Progenitor cell of endocrine pancreas (in vitro differentiated cells): ENCODE data around the gene MFAP5. TPM values are rescaled to one million over a fixed set of nuclear protein-coding genes. Genes with fewer than 3 reads are reported as not detected.

Experiments used
- DNase-seq: peaks from one replicate; pipeline ENCODE4 v3.0.0; 2021; ENCODE audit warnings: low spot score; ENCODE audit not compliant: unreplicated experiment
- H3K27ac Mint-ChIP-seq: 2 replicates; pipeline ENCODE4 v1.8.0; 2021; ENCODE audit warnings: mild to moderate bottlenecking, moderate library complexity, mixed read lengths
- H3K27me3 Mint-ChIP-seq: 2 replicates; pipeline ENCODE4 v1.8.0; 2021; ENCODE audit warnings: mixed read lengths
- H3K36me3 Mint-ChIP-seq: 2 replicates; pipeline ENCODE4 v1.8.0; 2022; ENCODE audit warnings: mixed read lengths; ENCODE audit not compliant: insufficient read depth
- H3K4me1 Mint-ChIP-seq: 2 replicates; pipeline ENCODE4 v1.8.0; 2021; ENCODE audit warnings: low read depth, mixed read lengths
- H3K4me3 Mint-ChIP-seq: 2 replicates; pipeline ENCODE4 v1.8.0; 2021; ENCODE audit warnings: low read depth, mild to moderate bottlenecking, moderate library complexity, mixed read lengths
- H3K9me3 Mint-ChIP-seq: 2 replicates; pipeline ENCODE4 v1.8.0; 2021; ENCODE audit warnings: low read depth, mixed read lengths
- total RNA-seq: library from RNA; stranded (reverse); gene quantifications from 2 replicates; pipeline ENCODE4 v1.2.1, GENCODE V29; 2021
- TF ChIP-seq, protein P1 (sequence below): fragments of 200-600 bp; sonication (generic); IDR thresholded peaks from one replicate; pipeline ENCODE4 v1.5.0; 2021; ENCODE audit warnings: antibody characterized with exemption, mild to moderate bottlenecking; ENCODE audit not compliant: unreplicated experiment

The MFAP5 gene
- total RNA-seq, 1 donor from 2014 or later = not detected

- TF ChIP-seq, protein P1, sequence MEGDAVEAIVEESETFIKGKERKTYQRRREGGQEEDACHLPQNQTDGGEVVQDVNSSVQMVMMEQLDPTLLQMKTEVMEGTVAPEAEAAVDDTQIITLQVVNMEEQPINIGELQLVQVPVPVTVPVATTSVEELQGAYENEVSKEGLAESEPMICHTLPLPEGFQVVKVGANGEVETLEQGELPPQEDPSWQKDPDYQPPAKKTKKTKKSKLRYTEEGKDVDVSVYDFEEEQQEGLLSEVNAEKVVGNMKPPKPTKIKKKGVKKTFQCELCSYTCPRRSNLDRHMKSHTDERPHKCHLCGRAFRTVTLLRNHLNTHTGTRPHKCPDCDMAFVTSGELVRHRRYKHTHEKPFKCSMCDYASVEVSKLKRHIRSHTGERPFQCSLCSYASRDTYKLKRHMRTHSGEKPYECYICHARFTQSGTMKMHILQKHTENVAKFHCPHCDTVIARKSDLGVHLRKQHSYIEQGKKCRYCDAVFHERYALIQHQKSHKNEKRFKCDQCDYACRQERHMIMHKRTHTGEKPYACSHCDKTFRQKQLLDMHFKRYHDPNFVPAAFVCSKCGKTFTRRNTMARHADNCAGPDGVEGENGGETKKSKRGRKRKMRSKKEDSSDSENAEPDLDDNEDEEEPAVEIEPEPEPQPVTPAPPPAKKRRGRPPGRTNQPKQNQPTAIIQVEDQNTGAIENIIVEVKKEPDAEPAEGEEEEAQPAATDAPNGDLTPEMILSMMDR = no peak
- Mint-ChIP-seq H3K4me1 (peaks cover 37% of the 10 kb centered on the region), H3K27ac (no peak overlapping the region), H3K4me3 (no peak overlapping the region), H3K27me3 (no peaks in the 10 kb centered on the region), H3K9me3 (no peaks in the 10 kb centered on the region), H3K36me3 (peaks cover under 1% of the 10 kb centered on the region)
- no peak for DNase-seq
These were observed 32.5 kb upstream of the MFAP5 start for GRCh38 chr12:8695116-8695515.

DNA sequence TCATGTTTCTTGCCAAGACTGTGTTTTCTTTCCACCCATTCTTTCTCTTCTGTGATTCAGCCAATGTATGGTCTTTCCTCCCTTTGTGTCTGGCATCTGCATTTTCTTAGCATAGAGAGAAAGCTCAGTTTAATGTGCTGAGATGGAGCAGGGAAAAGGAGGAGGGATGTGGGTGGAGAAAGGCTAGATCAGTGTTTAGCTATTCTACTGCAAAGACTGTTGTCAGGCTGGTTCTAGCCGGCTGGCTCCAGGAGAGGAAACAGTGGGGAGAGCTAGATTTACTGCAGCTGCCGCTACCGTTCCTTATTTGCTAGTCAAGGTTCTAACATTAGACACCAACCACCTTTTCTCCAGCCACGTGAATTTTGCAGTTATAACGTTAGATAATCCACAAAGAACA, 29.9 kb upstream of the MFAP5 start:
- H3K9me3 Mint-ChIP-seq = no peaks in the 10 kb centered on the region
- TF ChIP-seq, protein P1 = no peak
- DNase-seq = no peak
- H3K27ac Mint-ChIP-seq = peak overlapping the region; percentile 70
- peaks cover 30% of the 10 kb centered on the region for H3K4me1 Mint-ChIP-seq
- H3K36me3 Mint-ChIP-seq = no peaks in the 10 kb centered on the region
- H3K4me3 Mint-ChIP-seq = no peak overlapping the region
- H3K27me3 Mint-ChIP-seq = no peaks in the 10 kb centered on the region

DNA sequence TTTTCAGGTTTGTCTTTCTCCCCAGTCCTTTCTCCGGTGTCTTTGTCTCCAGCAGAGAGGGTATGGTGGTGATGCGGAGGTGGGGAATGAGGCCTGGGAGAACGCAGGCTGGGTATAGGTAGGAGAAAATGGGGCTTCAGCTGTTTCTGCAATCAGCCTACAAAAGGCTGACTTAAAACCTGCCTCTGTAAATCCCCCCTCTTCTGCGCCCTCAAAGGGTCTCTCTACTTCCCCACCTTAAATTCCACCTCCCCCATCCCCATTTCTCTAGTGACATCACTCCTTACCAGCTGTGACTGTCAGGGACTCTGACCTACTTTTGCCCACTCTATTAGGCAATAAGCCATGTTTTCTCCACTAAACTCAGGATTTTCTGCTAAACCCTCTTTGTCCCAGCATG, 27.1 kb upstream of the MFAP5 start:
- peaks cover 4% of the 10 kb centered on the region for H3K9me3 Mint-ChIP-seq
- peak overlapping the region; percentile 68 for H3K27ac Mint-ChIP-seq
- TF ChIP-seq, protein P1 = no peak
- DNase-seq = no peak
- peaks cover 19% of the 10 kb centered on the region for H3K4me1 Mint-ChIP-seq
- no peaks in the 10 kb centered on the region for H3K27me3 Mint-ChIP-seq
- H3K36me3 Mint-ChIP-seq = peaks cover 2% of the 10 kb centered on the region
- no peak overlapping the region for H3K4me3 Mint-ChIP-seq

DNA sequence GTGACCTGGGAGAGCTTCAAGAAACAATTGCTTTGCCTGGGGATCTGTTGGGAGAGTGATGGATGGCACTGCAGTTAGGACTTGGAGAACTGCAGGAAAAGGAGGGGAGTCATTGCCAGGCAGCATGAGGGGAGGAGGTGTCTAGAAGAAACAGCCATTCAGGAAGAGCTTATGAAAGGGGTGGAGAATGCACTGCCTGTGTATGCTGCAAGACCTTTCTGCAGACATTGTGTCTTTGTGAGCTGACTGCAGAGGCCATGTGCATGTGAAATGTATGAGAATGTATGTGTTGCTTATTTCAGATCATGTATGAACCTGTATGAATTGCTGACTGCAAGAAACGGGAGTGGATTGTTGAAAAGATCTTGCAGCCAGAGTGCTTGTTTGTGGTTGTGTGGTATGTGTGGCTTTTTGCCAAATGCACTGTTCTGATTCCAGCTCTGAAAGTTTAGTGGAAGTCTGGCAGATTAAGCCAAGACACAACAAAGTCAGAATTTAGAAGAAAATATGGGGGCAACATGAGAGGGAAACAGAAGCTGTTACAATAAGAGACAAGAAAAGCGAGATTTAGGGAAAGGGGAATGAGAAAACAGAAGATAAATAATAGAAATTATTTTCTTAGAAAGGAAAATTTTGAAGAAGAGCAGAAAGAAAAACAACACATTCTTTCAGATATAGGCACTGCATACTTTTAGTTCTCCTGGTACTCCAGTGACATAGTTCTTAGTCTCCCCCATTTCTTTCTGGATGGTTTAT, 25.4 kb upstream of the MFAP5 start:
- TF ChIP-seq, protein P1 = no peak
- peak; percentile 55 for DNase-seq
- peaks cover 18% of the 10 kb centered on the region for H3K4me1 Mint-ChIP-seq
- H3K27me3 Mint-ChIP-seq = no peaks in the 10 kb centered on the region
- peaks cover 2% of the 10 kb centered on the region for H3K36me3 Mint-ChIP-seq
- H3K9me3 Mint-ChIP-seq = peaks cover 4% of the 10 kb centered on the region
- no peak overlapping the region for H3K4me3 Mint-ChIP-seq
- H3K27ac Mint-ChIP-seq = no peak overlapping the region

- Mint-ChIP-seq H3K36me3 (peaks cover 2% of the 10 kb centered on the region), H3K27me3 (no peaks in the 10 kb centered on the region), H3K9me3 (peaks cover 4% of the 10 kb centered on the region), H3K27ac (no peak overlapping the region), H3K4me3 (no peak overlapping the region), H3K4me1 (peaks cover 20% of the 10 kb centered on the region)
- DNase-seq = no peak
- TF ChIP-seq, protein P1 = no peak
These were observed 22.4 kb upstream of the MFAP5 start for GRCh38 chr12:8685051-8685450.
